Measurements from ENCODE around the gene PHF13. TPM values are rescaled to one million over a fixed set of nuclear protein-coding genes. Genes with fewer than 3 reads are reported as not detected.
A peak's percentile ranks its signal among the peaks of the same experiment; 100 is the strongest.

The PHF13 gene
- total and polyA plus RNA-seq, 4 donors: 1.4 to 8.7 (median 3.8) TPM

GRCh38 chr1:6632588-6633514, 19.3 kb downstream of the PHF13 start (continued):
- TF ChIP-seq, protein P1, sequence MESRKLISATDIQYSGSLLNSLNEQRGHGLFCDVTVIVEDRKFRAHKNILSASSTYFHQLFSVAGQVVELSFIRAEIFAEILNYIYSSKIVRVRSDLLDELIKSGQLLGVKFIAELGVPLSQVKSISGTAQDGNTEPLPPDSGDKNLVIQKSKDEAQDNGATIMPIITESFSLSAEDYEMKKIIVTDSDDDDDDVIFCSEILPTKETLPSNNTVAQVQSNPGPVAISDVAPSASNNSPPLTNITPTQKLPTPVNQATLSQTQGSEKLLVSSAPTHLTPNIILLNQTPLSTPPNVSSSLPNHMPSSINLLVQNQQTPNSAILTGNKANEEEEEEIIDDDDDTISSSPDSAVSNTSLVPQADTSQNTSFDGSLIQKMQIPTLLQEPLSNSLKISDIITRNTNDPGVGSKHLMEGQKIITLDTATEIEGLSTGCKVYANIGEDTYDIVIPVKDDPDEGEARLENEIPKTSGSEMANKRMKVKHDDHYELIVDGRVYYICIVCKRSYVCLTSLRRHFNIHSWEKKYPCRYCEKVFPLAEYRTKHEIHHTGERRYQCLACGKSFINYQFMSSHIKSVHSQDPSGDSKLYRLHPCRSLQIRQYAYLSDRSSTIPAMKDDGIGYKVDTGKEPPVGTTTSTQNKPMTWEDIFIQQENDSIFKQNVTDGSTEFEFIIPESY (IDR thresholded peaks at IDR 0.05): no peak
- TF ChIP-seq, protein P2, sequence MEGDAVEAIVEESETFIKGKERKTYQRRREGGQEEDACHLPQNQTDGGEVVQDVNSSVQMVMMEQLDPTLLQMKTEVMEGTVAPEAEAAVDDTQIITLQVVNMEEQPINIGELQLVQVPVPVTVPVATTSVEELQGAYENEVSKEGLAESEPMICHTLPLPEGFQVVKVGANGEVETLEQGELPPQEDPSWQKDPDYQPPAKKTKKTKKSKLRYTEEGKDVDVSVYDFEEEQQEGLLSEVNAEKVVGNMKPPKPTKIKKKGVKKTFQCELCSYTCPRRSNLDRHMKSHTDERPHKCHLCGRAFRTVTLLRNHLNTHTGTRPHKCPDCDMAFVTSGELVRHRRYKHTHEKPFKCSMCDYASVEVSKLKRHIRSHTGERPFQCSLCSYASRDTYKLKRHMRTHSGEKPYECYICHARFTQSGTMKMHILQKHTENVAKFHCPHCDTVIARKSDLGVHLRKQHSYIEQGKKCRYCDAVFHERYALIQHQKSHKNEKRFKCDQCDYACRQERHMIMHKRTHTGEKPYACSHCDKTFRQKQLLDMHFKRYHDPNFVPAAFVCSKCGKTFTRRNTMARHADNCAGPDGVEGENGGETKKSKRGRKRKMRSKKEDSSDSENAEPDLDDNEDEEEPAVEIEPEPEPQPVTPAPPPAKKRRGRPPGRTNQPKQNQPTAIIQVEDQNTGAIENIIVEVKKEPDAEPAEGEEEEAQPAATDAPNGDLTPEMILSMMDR (IDR thresholded peaks at IDR 0.05; ENCODE audit: low read depth, low read length, missing input control): no peak
- no peak for TF ChIP-seq HNF4G (IDR thresholded peaks at IDR 0.05)
- no peak for TF ChIP-seq NR2F2 (IDR thresholded peaks at IDR 0.05)
- TF ChIP-seq, protein P3, sequence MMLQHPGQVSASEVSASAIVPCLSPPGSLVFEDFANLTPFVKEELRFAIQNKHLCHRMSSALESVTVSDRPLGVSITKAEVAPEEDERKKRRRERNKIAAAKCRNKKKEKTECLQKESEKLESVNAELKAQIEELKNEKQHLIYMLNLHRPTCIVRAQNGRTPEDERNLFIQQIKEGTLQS (IDR thresholded peaks at IDR 0.05): no peak

GRCh38 chr1:6634371-6635052, 21.0 kb downstream of the PHF13 start:
- Histone ChIP-seq H3K36me3 (ENCODE audit: control insufficient read depth in 4 of 4, insufficient read depth in 3 of 4, low read depth in 1 of 4, low read length in 3 of 4) (peaks cover 20 to 71% (median 37%) of the 10 kb centered on the region in 4 donors), H3K27ac (ENCODE audit: low read depth in 1 of 2, low read length in 2 of 2) (no peak overlapping the region), H3K9me3 (ENCODE audit: control insufficient read depth in 4 of 4, low read length in 3 of 4) (no peaks in the 10 kb centered on the region), H3K27me3 (ENCODE audit: control insufficient read depth in 4 of 4, insufficient read depth in 4 of 4, low read length in 3 of 4) (no peaks in the 10 kb centered on the region), H3K4me3 (ENCODE audit: low read depth in 1 of 3, low read length in 3 of 3) (no peak overlapping the region), H3K4me1 (ENCODE audit: control insufficient read depth in 4 of 4, insufficient read depth in 4 of 4, low read length in 3 of 4) (no peaks in the 10 kb centered on the region), H3K9ac (ENCODE audit: low read depth in 1 of 2, low read length in 2 of 2) (no peak overlapping the region)
- TF ChIP-seq EGR1 (IDR thresholded peaks at IDR 0.05; ENCODE audit: low read depth in 2 of 2) (no peak), MAX (IDR thresholded peaks at IDR 0.05) (no peak), RXRA (IDR thresholded peaks at IDR 0.05) (peak in 1 of 2 donors; percentile 32), NR2F2 (IDR thresholded peaks at IDR 0.05) (no peak), TAF1 (conservative IDR thresholded peaks at IDR 0.05) (no peak), FOXA1 (IDR thresholded peaks at IDR 0.05) (no peak), RAD21 (IDR thresholded peaks at IDR 0.05) (peak; percentile 80 to 92), HNF4A (conservative IDR thresholded peaks at IDR 0.05) (peak in 1 of 2 donors; percentile 53)
- TF ChIP-seq, protein P2 (IDR thresholded peaks at IDR 0.05; ENCODE audit: low read depth, low read length, missing input control): peak; percentile 57
- TF ChIP-seq, protein P1 (IDR thresholded peaks at IDR 0.05): no peak
- peak; percentile 66 for DNase-seq (ENCODE audit: low spot score)
- 66% methylated on average over 29 of the region's 29 CpGs for WGBS

Measured in liver (tissue), 9 donors.